ENCODE measurements around the gene LBHD2.

- TF ChIP-seq CTCF (IDR thresholded peaks at IDR 0.05 in 2 of 3, conservative IDR thresholded peaks at IDR 0.05 in 1 of 3; ENCODE audit: borderline replicate concordance in 1 of 3, insufficient read depth in 1 of 3, low read depth in 2 of 3, low read length in 2 of 3) (no peak), POLR2A (IDR thresholded peaks at IDR 0.05; ENCODE audit: borderline replicate concordance, extremely low read depth, insufficient read depth, insufficient read length) (no peak), ZBTB33 (IDR thresholded peaks at IDR 0.05; ENCODE audit: extremely low read depth, insufficient replicate concordance, low read length) (no peak), MAX (IDR thresholded peaks at IDR 0.05) (no peak), EZH2phosphoT487 (IDR thresholded peaks at IDR 0.05; ENCODE audit: borderline replicate concordance) (no peak), ZNF274 (IDR thresholded peaks at IDR 0.05; ENCODE audit: low read depth, low read length) (no peak), POLR2AphosphoS5 (IDR thresholded peaks at IDR 0.05; ENCODE audit: low read depth, low read length) (no peak), EZH2 (IDR thresholded peaks at IDR 0.05) (no peak), ZFX (IDR thresholded peaks at IDR 0.05) (no peak), SRF (IDR thresholded peaks at IDR 0.05; ENCODE audit: low read depth) (no peak)
These were observed 17.4 kb downstream of the LBHD2 start for GRCh38 chr14:103101257-103101962.
